ENCODE measurements around the gene TCERG1L. TPM values are rescaled to one million over a fixed set of nuclear protein-coding genes. Genes with fewer than 3 reads are reported as not detected.

The TCERG1L gene
- total and polyA plus RNA-seq, 9 of the 15 experiments (the other 6 are each of a cell fraction or from before 2014, with no cell fraction given), result not detected

DNA sequence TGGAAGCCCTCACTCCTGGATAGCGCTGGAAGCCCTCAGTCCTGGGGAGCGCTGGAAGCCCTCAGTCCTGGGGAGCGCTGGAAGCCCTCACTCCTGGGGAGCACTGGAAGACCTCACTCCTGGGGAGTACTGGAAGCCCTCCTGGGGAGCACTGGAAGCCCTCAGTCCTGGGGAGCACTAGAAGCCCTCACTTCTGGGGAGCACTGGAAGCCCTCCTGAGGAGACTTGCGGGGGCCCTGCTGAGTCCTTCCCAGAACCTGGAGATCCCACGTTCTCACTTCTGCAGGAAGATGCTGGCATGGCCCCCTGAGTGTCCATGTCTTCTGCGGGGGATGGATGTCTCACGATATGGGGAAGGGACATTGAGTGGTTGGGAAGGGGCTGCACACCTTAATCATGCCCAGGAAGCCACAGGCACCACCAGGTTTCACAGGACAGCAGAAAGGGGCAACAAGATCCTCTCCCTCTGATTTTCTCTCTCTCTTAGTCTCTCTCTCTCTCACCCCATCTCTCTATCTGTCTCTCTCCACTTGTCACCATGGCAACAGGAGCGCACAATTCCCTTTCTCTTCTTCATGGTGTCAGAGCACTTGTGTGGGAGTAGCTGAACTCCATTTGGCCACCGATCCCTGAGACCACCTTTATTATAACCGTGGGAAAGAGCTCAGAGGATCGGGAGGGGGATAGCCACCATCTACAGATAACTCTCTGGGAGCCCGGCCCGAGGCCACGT is 267.0 kb downstream of the TCERG1L start:
- no peaks in the 10 kb centered on the region for H3K9me1 ChIP-seq (ENCODE audit: control insufficient read depth, insufficient read depth, low read length)
- no peaks in the 10 kb centered on the region for H3K36me3 ChIP-seq (ENCODE audit: control insufficient read depth, insufficient read depth, low read length)
- no peak overlapping the region for H3K9ac ChIP-seq (ENCODE audit: insufficient read depth in 1 of 2, low read depth in 2 of 2, low read length in 2 of 2)
- BruUV-seq (replicated peaks), result no TSS peak
- H3K4me3 ChIP-seq, result no peak overlapping the region
- in situ Hi-C loops (cut with MboI) (no loop called here), intact Hi-C loops (cut with micrococcal nuclease) (no loop called here)
- ChIA-PET CTCF (ENCODE audit: low intra/inter-chr PET ratio) (no interaction called here), POLR2A (no interaction called here)
- H3K9me3 ChIP-seq (replicated peaks; ENCODE audit: control insufficient read depth, insufficient read depth, low read depth, low read length), result no peaks in the 10 kb centered on the region
- FAIRE-seq (no peak), DNase-seq (ENCODE audit: extremely low read depth in 1 of 4, low spot score in 3 of 4) (no peak), ATAC-seq (no peak)
- H3K79me2 ChIP-seq (ENCODE audit: control insufficient read depth, insufficient read depth, low read length), result no peaks in the 10 kb centered on the region
- 1% methylated on average over 14 of the region's 14 CpGs for WGBS (ENCODE audit: insufficient coverage, low coverage, missing lambda C conversion rate)
- H4K20me1 ChIP-seq (replicated peaks; ENCODE audit: control insufficient read depth, insufficient read depth, low read length), result no peaks in the 10 kb centered on the region
- H3K27me3 ChIP-seq (ENCODE audit: control insufficient read depth in 2 of 2, insufficient read depth in 2 of 2, low read length in 2 of 2), result no peaks in the 10 kb centered on the region
- no peak overlapping the region for H2AFZ ChIP-seq (ENCODE audit: low read depth, low read length)
- H3K4me1 ChIP-seq (replicated peaks in 1 of 2; ENCODE audit: control insufficient read depth in 2 of 2, insufficient read depth in 2 of 2, low read length in 2 of 2), result no peaks in the 10 kb centered on the region
- H3K4me2 ChIP-seq (ENCODE audit: insufficient read depth, low read length), result no peak overlapping the region
- peak; percentile 55 for TF ChIP-seq RFX1 (IDR thresholded peaks at IDR 0.05)
- TF ChIP-seq CREB1 (IDR thresholded peaks at IDR 0.05), result no peak
- no peak for TF ChIP-seq CREB1 (CRISPR knock-in tag; IDR thresholded peaks at IDR 0.05)
- no peak for TF ChIP-seq ZBTB1 (CRISPR knock-in tag; IDR thresholded peaks at IDR 0.05; ENCODE audit: borderline replicate concordance, low read depth)
- no peak overlapping the region for H3K27ac ChIP-seq (ENCODE audit: extremely low read depth, low read depth, low read length)

GRCh38 chr10:131043039-131043691 is 268.4 kb downstream of the TCERG1L start:
- ChIA-PET CTCF (ENCODE audit: low intra/inter-chr PET ratio) (no interaction called here), POLR2A (no interaction called here)
- H3K9ac ChIP-seq (ENCODE audit: insufficient read depth in 1 of 2, low read depth in 2 of 2, low read length in 2 of 2), result no peak overlapping the region
- H3K4me1 ChIP-seq (replicated peaks in 1 of 2; ENCODE audit: control insufficient read depth in 2 of 2, insufficient read depth in 2 of 2, low read length in 2 of 2), result no peaks in the 10 kb centered on the region
- H3K9me3 ChIP-seq (replicated peaks; ENCODE audit: control insufficient read depth, insufficient read depth, low read depth, low read length), result no peaks in the 10 kb centered on the region
- FAIRE-seq, result no peak
- in situ Hi-C loops (cut with MboI) (no loop called here), intact Hi-C loops (cut with micrococcal nuclease) (no loop called here)
- no peak overlapping the region for H3K4me3 ChIP-seq
- 0% methylated on average over 4 of the region's 10 CpGs for WGBS (ENCODE audit: insufficient coverage, low coverage, missing lambda C conversion rate)
- BruUV-seq (replicated peaks), result no TSS peak
- no peaks in the 10 kb centered on the region for H3K79me2 ChIP-seq (ENCODE audit: control insufficient read depth, insufficient read depth, low read length)
- DNase-seq (ENCODE audit: extremely low read depth in 1 of 4, low spot score in 3 of 4), result no peak
- H2AFZ ChIP-seq (ENCODE audit: low read depth, low read length), result no peak overlapping the region
- H3K9me1 ChIP-seq (ENCODE audit: control insufficient read depth, insufficient read depth, low read length), result no peaks in the 10 kb centered on the region
- ATAC-seq, result no peak
- no peak overlapping the region for H3K4me2 ChIP-seq (ENCODE audit: insufficient read depth, low read length)
- H4K20me1 ChIP-seq (replicated peaks; ENCODE audit: control insufficient read depth, insufficient read depth, low read length), result no peaks in the 10 kb centered on the region
- no peak overlapping the region for H3K27ac ChIP-seq (ENCODE audit: extremely low read depth, low read depth, low read length)
- H3K27me3 ChIP-seq (ENCODE audit: control insufficient read depth in 2 of 2, insufficient read depth in 2 of 2, low read length in 2 of 2), result no peaks in the 10 kb centered on the region
- no peaks in the 10 kb centered on the region for H3K36me3 ChIP-seq (ENCODE audit: control insufficient read depth, insufficient read depth, low read length)
- TF ChIP-seq GABPA (tag; conservative IDR thresholded peaks at IDR 0.05; ENCODE audit: low read depth), result no peak
- TF ChIP-seq MXI1 (IDR thresholded peaks at IDR 0.05; ENCODE audit: low read depth, low read length), result no peak
- TF ChIP-seq PHF20 (IDR thresholded peaks at IDR 0.05; ENCODE audit: partially characterized antibody), result no peak
- TF ChIP-seq LCOR (CRISPR knock-in tag; IDR thresholded peaks at IDR 0.05), result no peak
- TF ChIP-seq VEZF1 (CRISPR knock-in tag; IDR thresholded peaks at IDR 0.05), result no peak
- no peak for TF ChIP-seq PRDM10 (IDR thresholded peaks at IDR 0.05; ENCODE audit: partially characterized antibody)
